Measurements from ENCODE around the gene PPT2.
"Not testable (repeated sequence)": the region's sequence is repeated elsewhere in the genome, so short reads cannot be mapped to it uniquely, and the experiment has no call there.

PPT2 gene

DNA sequence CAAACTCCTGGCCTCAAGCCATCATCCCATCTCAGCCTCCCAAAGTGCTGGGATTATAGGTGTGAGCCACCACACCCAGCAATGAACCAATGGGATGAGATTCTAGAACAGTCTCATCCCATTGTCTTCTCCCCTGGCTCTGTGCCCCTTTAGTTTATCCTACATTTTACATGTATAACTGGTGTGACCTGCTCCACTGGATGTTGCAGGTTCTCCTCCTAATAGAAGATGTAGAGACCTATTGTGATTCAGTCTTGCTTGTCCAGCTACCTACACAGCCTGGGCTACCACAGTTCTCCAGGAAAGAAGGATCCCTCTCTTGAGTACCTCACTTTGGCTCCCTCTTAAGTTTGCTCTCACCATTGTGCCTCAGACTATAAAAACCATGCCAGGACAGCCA is 21.8 kb upstream of the PPT2 start:
- no peak for DNase-seq (ENCODE audit: low spot score)
- in situ Hi-C loops (cut with MboI; ENCODE audit: low pct_unique_long_range_greater_than_20kb, low sequenced_read_pairs, unreplicated experiment) = no loop called here
- TF ChIP-seq, protein P1, sequence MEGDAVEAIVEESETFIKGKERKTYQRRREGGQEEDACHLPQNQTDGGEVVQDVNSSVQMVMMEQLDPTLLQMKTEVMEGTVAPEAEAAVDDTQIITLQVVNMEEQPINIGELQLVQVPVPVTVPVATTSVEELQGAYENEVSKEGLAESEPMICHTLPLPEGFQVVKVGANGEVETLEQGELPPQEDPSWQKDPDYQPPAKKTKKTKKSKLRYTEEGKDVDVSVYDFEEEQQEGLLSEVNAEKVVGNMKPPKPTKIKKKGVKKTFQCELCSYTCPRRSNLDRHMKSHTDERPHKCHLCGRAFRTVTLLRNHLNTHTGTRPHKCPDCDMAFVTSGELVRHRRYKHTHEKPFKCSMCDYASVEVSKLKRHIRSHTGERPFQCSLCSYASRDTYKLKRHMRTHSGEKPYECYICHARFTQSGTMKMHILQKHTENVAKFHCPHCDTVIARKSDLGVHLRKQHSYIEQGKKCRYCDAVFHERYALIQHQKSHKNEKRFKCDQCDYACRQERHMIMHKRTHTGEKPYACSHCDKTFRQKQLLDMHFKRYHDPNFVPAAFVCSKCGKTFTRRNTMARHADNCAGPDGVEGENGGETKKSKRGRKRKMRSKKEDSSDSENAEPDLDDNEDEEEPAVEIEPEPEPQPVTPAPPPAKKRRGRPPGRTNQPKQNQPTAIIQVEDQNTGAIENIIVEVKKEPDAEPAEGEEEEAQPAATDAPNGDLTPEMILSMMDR (IDR thresholded peaks at IDR 0.05; ENCODE audit: extremely low read depth, insufficient read depth, missing control alignments) = no peak

GRCh38 chr6:32133786-32134185 is 20.2 kb upstream of the PPT2 start:
- in situ Hi-C loops (cut with MboI; ENCODE audit: low pct_unique_long_range_greater_than_20kb, low sequenced_read_pairs, unreplicated experiment) = no loop called here
- TF ChIP-seq, protein P1 (IDR thresholded peaks at IDR 0.05; ENCODE audit: extremely low read depth, insufficient read depth, missing control alignments) = no peak
- no peak for DNase-seq (ENCODE audit: low spot score)

DNA sequence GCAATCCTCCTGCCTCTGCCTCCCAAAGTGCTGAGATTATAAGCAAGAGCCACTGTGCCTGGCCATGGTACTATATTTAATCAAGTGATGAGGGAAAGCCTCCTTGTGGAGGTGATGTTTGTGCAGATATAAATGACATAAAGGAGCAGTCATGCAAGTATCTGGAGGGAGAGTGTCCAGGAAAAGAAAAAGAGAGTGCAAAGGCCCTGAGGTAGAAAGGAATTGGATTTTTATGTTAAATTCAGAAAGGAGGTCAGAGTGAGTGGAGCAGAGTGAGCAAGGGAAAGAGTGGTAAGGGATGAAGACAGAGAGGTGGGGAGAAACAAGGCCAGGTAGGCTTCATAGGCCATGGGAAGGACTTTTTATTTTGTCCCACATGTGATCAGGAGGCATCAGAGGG is 16.5 kb upstream of the PPT2 start:
- TF ChIP-seq, protein P1 (IDR thresholded peaks at IDR 0.05; ENCODE audit: extremely low read depth, insufficient read depth, missing control alignments) = no peak
- in situ Hi-C loops (cut with MboI; ENCODE audit: low pct_unique_long_range_greater_than_20kb, low sequenced_read_pairs, unreplicated experiment) = no loop called here
- no peak for DNase-seq (ENCODE audit: low spot score)

GRCh38 chr6:32139590-32139989 is 14.4 kb upstream of the PPT2 start:
- in situ Hi-C loops (cut with MboI; ENCODE audit: low pct_unique_long_range_greater_than_20kb, low sequenced_read_pairs, unreplicated experiment) = no loop called here

DNA sequence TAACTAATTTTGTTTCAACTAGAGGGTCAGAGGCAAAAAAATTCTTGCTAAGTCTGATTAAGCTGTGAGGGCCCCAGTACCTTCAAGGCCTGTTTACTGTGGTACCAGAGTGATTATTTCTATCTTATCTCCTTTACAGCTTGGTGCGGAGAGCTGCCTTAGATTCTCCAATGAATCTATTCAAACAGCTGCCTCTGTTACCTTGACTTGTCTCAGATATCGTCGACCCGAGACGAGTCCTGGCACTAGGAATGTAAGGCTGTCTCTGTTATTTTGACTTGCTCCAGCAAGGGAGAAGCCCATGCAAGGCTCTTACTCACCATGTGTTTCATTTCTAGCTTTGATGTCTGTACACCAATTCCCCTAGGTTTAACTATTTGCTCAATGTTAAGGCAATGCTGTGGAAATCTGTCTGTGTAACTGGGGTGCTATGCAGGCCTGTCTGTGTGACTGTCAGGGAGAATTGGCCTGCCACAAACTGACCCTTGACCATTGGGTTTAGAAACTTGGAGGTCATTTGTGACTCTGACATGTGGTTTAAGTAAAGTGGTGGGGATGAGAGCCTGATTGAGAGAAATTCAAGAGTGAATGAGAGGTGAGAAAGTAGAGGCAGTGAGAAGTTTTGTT is 13.4 kb upstream of the PPT2 start:
- DNase-seq (ENCODE audit: low spot score) = no peak
- TF ChIP-seq, protein P1 (IDR thresholded peaks at IDR 0.05; ENCODE audit: extremely low read depth, insufficient read depth, missing control alignments) = no peak
- in situ Hi-C loops (cut with MboI; ENCODE audit: low pct_unique_long_range_greater_than_20kb, low sequenced_read_pairs, unreplicated experiment) = no loop called here

More at GRCh38 chr6:32139590-32139989, 14.4 kb upstream of the PPT2 start:
- DNase-seq (ENCODE audit: low spot score) = no peak
- TF ChIP-seq, protein P1 (IDR thresholded peaks at IDR 0.05; ENCODE audit: extremely low read depth, insufficient read depth, missing control alignments) = no peak

GRCh38 chr6:32144238-32144637 is 9.7 kb upstream of the PPT2 start:
- in situ Hi-C loops (cut with MboI; ENCODE audit: low pct_unique_long_range_greater_than_20kb, low sequenced_read_pairs, unreplicated experiment); DNase-seq (ENCODE audit: low spot score): not testable (repeated sequence)

GRCh38 chr6:32146287-32146686 is 7.7 kb upstream of the PPT2 start:
- no peak for DNase-seq (ENCODE audit: low spot score)
- TF ChIP-seq, protein P1 (IDR thresholded peaks at IDR 0.05; ENCODE audit: extremely low read depth, insufficient read depth, missing control alignments) = no peak
- in situ Hi-C loops (cut with MboI; ENCODE audit: low pct_unique_long_range_greater_than_20kb, low sequenced_read_pairs, unreplicated experiment) = no loop called here
